SW 1271 (cell line): ENCODE data around the gene ZBTB16.

Experiments
- DNase-seq, 2 experiments: peaks; one replicate each; lab custom pipeline; 2025; lab: John Stamatoyannopoulos, UW

The ZBTB16 gene

GRCh38 chr11:114243461-114244372 lies 184.2 kb downstream of the ZBTB16 start:
- no peak for DNase-seq

DNA sequence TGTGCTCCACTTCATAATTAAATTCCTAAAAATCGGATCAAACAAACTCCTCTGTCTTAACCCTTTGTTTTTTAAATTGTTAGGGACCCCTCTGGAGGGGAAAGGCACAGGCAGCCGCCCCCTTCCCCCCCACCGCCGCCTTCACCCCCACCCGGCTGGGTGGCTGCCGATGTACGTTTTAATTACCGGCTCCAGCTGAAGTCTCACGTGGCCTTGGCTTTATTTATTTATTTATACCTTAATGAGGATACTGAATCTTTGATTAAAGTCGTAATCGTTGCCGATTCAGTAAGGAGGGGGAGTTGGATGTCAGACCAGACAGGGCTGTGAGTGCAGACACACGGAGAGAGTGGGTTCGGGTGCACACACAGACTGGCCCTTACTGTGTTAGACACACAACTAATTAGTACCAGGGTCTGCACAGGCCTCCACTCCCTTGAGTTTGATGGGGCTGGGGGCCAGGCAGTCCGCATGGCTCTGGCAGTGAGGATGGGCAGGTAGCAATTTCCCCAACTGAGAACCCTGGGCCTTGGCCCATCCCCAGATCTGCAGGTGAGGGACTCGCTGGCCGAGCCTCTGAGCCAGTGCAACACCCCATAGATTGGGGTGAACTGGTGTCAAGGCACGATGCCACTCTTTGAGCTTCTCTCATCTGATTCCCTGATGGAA lies 185.3 kb downstream of the ZBTB16 start:
- DNase-seq, result no peak

DNA sequence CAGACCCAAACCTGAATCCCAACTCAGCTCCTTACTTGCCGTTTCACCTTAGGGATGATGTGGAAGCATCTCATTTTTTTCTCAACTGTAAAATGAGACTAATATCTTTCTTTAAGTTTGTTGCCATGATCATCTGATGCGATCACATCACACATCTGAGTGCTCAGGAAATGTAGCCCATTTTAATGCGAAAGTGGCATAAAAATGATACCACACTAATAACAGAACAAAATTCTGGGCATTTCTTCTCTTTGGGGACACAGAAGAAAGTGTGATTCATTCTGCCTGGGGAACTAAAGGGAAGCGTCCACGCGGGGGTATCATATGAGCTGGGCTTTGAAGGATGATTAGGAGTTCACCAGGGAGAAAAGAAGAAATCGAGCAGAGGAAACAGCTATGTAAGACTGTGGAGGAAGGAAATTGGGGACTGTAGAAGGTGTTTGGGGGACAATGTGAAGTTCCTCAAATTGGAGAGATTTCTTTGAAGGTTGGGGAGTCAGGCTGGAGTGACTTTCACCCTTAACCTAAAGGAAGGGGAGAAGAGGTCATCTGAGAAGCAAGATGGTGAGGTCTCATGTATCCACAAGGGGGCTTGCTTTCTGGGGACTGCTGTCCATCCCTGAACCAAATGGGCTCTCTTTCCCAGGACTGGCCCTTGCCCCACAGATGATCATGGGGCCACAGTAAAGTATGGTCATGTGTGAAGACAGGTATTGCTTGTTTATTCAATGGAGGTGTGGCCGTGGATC lies 187.0 kb downstream of the ZBTB16 start:
- no peak for DNase-seq

- DNase-seq, result no peak
Observed at GRCh38 chr11:114247070-114247789, 187.7 kb downstream of the ZBTB16 start.

DNA sequence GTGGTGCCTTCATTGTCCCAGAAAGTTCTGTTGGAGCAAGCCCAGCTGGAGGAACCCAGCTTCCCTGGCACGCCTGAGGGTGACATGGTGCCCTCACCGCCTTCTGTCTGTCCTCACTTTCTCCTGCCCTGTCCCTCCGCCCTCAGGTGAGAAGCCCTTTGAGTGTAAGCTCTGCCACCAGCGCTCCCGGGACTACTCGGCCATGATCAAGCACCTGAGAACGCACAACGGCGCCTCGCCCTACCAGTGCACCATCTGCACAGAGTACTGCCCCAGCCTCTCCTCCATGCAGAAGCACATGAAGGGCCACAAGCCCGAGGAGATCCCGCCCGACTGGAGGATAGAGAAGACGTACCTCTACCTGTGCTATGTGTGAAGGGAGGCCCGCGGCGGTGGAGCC lies 190.7 kb downstream of the ZBTB16 start:
- DNase-seq, result no peak

DNA sequence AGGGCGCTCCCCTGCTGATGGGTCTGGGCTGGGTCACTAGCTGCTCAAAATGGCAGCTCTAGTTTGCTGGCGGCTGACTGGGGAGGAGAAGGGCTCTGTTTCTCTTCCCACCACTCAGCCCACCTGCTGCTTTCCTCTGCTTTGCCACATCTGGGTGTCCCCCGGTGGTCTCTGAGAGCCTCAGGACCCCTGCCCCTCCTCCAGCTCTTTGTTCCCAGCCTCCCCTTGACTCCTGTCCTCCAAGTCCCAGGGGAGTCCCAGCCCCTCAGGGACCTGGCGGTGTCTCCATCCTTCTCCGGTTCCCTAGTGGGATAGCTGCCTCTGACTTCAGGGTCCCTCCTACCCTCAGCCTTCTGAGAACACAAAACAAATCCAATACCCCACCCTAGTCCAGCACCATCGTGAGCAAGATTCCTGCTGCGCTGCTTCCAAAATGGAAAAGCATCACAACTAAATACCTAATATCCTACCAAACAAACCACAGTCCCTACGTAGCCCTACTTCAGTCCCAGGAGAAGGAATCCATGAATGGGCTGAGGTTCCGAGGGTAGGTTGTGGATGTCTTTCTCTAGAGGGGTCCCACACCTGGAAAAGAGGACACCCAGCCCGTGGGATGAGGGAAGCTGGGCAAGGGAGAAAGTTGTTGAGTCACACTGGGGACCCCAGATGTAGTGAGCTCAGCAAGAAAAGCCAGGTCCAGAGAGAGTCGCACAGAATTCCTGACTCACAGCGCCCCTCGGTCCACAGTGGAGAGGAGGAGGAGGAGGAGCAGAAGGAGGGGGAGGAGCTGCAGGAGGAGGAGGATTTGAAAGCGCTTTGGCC lies 191.7 kb downstream of the ZBTB16 start:
- DNase-seq, result no peak

DNA sequence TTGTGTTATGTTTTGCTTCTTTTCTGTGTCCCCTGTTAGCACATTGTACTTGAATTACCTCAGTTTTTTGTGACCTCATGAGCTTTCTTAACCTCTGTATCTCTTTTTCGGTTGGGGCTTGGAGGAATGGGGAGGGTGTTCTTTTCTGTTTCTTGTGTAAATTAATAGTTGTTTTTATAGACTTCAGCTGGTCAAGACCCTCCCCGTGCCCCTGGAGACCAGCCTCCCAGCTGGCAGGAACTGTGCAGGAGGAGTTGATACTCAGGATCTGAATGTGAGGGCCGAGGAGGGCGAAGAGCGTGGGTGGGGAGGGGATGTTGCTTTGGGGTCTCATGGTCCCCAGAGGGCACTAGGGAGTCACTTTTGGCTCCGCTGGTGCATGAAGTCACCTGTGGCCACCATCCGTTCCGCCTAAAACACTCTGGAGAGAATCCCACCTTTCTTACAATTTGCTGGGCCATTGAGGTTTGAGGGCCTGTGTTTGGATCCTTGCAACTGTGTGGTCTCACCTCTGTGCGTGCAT lies 192.4 kb downstream of the ZBTB16 start:
- DNase-seq, result no peak

- no peak for DNase-seq
Observed at GRCh38 chr11:114252767-114253166, 193.3 kb downstream of the ZBTB16 start.

- DNase-seq, result no peak
Observed at GRCh38 chr11:114253771-114254170, 194.3 kb downstream of the ZBTB16 start.

DNA sequence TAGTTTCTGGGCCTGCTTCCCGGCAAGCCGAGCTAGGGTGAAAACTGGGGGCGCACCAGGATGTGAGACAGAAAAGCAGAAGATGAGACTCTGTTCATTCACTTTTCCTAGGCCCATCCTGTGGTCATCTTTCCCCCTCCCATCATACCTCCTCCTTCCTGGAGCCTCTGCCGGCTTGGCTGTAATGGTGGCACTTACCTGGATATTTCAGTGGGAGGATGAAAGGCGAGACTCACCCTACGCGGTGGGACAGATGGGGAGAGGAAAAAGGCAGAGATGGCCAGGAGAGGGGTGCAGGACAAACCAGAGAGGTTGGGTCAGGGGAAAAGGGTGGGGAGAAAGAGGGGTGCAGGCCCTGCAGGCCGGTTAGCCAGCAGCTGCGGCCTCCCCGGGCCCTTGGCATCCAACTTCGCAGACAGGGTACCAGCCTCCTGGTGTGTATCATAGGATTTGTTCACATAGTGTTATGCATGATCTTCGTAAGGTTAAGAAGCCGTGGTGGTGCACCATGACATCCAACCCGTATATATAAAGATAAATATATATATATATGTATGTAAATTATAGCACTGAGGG lies 195.1 kb downstream of the ZBTB16 start:
- no peak for DNase-seq

- DNase-seq, result no peak
Observed at GRCh38 chr11:114255289-114255688, 195.8 kb downstream of the ZBTB16 start.

- no peak for DNase-seq
Observed at GRCh38 chr11:114256176-114256966, 196.9 kb downstream of the ZBTB16 start.

DNA sequence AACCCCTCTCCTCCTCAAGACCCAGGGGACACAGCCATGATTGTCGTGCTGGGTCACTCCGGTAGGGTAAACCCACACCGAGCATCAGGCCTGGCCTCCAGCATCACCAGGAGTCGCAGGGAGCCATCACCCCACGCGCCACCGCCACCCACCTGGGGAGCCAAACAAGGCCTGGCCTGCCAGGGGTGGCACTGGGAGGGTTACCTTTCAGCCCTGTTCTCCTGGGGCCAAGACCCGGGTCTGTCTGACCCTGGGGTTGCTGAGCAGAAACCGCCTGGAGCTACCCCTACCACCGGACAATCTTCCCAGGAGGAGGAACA lies 197.4 kb downstream of the ZBTB16 start:
- no peak for DNase-seq

DNA sequence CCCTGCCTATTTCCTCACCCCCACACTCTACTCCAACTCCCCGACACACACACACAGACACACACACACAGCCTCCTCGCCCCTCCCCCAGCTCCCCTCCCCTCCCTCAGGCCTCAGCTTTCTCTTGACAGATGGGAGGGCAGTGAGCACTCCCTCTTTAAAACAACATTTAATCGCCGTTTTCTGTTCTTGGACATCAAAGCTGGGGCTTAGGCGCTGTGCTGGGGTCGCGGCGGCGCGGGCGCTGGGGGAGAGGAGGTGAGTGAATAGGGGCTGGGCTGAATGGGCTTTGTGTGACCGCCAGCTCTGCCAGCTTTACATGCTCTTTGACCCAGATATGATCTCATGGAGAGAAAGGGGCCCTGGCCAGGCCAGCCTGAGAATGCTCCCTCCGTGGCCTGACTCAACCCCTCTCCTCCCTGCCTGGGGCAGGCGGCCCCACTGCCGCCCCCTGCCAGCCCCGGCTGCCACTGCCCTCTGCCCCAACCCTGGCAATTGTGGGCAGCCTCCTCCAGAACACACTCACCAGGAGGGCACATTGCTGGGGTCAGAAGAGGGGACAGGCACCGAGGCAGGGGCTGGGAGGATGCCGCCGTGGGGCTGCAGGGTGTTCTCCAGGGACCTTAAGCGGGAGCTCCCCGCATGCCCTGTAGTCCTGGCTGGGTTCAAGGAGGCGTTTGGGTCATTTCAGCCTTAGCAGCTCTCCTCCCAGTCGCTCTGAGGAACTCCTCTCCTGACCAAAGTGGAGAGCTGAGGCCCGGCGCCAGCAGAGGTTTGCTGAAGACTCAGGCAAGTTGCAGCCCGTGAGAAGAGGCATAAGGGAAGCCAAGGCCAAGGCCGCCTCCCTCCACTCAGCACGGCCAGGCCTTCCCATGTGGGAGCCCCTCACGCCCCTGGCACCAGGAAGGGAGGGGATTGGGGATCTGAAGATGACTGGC lies 198.4 kb downstream of the ZBTB16 start:
- no peak for DNase-seq

GRCh38 chr11:114258696-114259095 lies 199.2 kb downstream of the ZBTB16 start:
- no peak for DNase-seq

DNA sequence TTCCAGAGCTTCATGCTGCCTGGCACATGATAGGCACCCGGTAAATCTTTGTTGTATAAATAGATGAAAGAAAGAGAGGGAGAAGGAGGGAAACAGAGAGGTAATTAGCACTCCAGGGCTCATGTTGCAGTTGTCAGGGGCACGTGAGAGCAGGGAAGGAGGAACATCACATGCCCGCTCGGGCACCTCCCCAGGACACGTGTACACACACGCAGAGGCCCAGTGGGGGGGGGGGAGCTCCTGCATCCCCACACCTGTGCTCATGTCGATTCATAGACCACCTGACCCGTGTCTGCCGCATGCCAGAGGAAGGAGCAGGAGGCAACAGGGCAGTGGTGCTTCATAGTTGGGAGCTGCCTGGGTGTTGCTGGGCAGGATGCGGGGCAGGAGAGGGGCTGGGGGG lies 199.6 kb downstream of the ZBTB16 start:
- no peak for DNase-seq

- DNase-seq, result no peak
Observed at GRCh38 chr11:114259551-114259983, 200.1 kb downstream of the ZBTB16 start.

DNA sequence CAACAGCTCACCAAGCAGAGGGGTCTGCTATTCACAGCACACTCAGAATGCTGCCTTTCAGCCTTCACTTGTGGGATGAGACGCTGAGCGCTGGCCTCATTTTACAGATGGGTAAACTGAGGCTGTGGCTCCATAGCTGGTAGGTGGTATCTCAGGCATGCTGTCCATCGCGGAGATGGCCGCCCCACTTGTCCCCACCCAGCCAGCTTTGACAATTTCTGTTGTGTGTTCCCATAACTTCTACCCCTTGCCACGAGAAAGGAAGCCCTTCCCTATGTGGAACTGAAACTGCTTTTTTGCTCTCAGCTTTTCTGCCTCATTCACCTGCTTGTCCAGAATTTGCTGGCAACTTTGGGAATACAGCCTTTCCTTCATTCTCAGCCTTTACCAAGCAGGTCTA lies 200.6 kb downstream of the ZBTB16 start:
- DNase-seq, result no peak

DNA sequence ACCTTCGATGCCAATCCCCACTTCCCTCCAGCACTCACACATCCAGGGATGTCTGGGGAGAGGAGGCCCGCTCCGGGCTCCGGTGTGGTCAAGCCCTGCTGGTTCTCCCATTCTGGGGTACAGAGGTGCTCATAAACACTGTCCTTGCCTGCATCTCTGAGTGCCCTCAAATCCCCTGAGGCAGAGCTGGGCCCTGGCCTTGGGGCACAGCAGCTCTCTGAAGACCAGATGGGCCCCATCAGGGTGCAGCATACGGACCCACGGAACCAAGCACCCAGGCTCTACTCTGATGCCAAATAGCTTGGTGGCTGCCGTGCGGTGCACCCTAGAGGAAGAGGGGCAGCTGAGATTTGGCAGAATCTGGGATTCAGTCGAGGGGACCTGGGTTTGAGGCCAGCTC lies 201.0 kb downstream of the ZBTB16 start:
- no peak for DNase-seq
